ENCODE data around the gene MAD1L1. TPM values are rescaled to one million over a fixed set of nuclear protein-coding genes. Genes with fewer than 3 reads are reported as not detected.
A peak's percentile ranks its signal among the peaks of the same experiment; 100 is the strongest.

Gene MAD1L1
- total and polyA plus RNA-seq, 2 of the 8 experiments (the other 6 are each of a cell fraction or from before 2014, with no cell fraction given) = 40.4 to 44.6 TPM

- no peak overlapping the region for H3K9ac ChIP-seq (replicated peaks in 1 of 4; ENCODE audit: extremely low read depth in 1 of 4, low read depth in 3 of 4, low read length in 3 of 4)
- H3K4me3 ChIP-seq (ENCODE audit: extremely low read depth in 1 of 4, insufficient read depth in 2 of 4, low read depth in 3 of 4, low read length in 4 of 4) = no peak overlapping the region
- no peaks in the 10 kb centered on the region for H3K79me2 ChIP-seq (ENCODE audit: control insufficient read depth in 1 of 2, insufficient read depth in 2 of 2, low read length in 2 of 2)
- H3K4ac ChIP-seq (replicated peaks; ENCODE audit: insufficient read length, low read depth, low read length) = no peak overlapping the region
- H4K8ac ChIP-seq (ENCODE audit: extremely low read depth, insufficient read depth, low read length) = 0 out of 2 replicates have a peak overlapping the region, but pooled peaks have one; percentile 25
- DNase-seq (ENCODE audit: low read depth in 1 of 2, low spot score in 2 of 2) (no peak), FAIRE-seq (no peak)
- no peak overlapping the region for H2BK120ac ChIP-seq (replicated peaks; ENCODE audit: low read depth, low read length)
- WGBS, 2 experiments (ENCODE audit: extremely low coverage in 1 of 2, insufficient coverage in 1 of 2, insufficient read length in 1 of 2, insufficient replicate concordance in 2 of 2, low coverage in 1 of 2, low lambda C conversion rate in 2 of 2, missing lambda C conversion rate in 1 of 2) = 90% methylated on average over 11 of the region's 12 CpGs; no CpG with 5 or more reads in 1 of the 2 experiments
- H3K18ac ChIP-seq (ENCODE audit: extremely low read depth, low read length) = no peak overlapping the region
- no peaks in the 10 kb centered on the region for H3K23me2 ChIP-seq (ENCODE audit: low read depth, low read length)
- ChIA-PET CTCF (ENCODE audit: partially characterized antibody) (interaction anchor here (0.9 to 3.0 kb wide), 7 partner anchors 9 to 89 kb away, joined by 3 to 11 read pairs (median 3); no protein-coding TSS in a partner anchor), POLR2A (ENCODE audit: partially characterized antibody) (interaction anchor here (1.0 kb wide), 1 partner anchor 235 kb away, joined by 3 read pairs; no protein-coding TSS in a partner anchor)
- no peak overlapping the region for H2BK5ac ChIP-seq (ENCODE audit: low read depth, low read length)
- no peak overlapping the region for H2BK20ac ChIP-seq (ENCODE audit: low read length)
- no peak overlapping the region for H4K5ac ChIP-seq (ENCODE audit: insufficient read length, low read depth, low read length)
- H2AFZ ChIP-seq (ENCODE audit: low read length) = no peak overlapping the region
- no peak overlapping the region for H4K91ac ChIP-seq (replicated peaks; ENCODE audit: insufficient read length, low read length)
- H3K27me3 ChIP-seq (replicated peaks in 1 of 4; ENCODE audit: control insufficient read depth in 3 of 4, extremely low read depth in 1 of 4, insufficient read depth in 3 of 4, low read length in 3 of 4) = no peaks in the 10 kb centered on the region
- H3K79me1 ChIP-seq (ENCODE audit: low read depth, low read length) = no peaks in the 10 kb centered on the region
- no peak overlapping the region for H2AK5ac ChIP-seq (ENCODE audit: low read depth, low read length)
- H4K20me1 ChIP-seq (replicated peaks in 1 of 2; ENCODE audit: control insufficient read depth in 1 of 2, insufficient read depth in 2 of 2, low read length in 2 of 2) = peaks cover 5% of the 10 kb centered on the region in 2 experiments
- no peak overlapping the region for H3K27ac ChIP-seq (ENCODE audit: low read depth, low read length)
- no peak overlapping the region for H3K14ac ChIP-seq (ENCODE audit: insufficient read length)
- H2BK12ac ChIP-seq (ENCODE audit: low read depth, low read length) = no peak overlapping the region
- H2BK15ac ChIP-seq (ENCODE audit: low read length) = no peak overlapping the region
- H3K23ac ChIP-seq (ENCODE audit: insufficient read length) = no peak overlapping the region
- no peaks in the 10 kb centered on the region for H3K4me1 ChIP-seq (replicated peaks in 1 of 4; ENCODE audit: control insufficient read depth in 3 of 4, insufficient read depth in 4 of 4, low read length in 3 of 4)
- no peak overlapping the region for H3K56ac ChIP-seq (replicated peaks; ENCODE audit: insufficient read length, low read depth, low read length)
- TF ChIP-seq JUND (IDR thresholded peaks at IDR 0.05; ENCODE audit: low read length) (no peak), RAD21 (IDR thresholded peaks at IDR 0.05 in 1 of 2, conservative IDR thresholded peaks at IDR 0.05 in 1 of 2; ENCODE audit: low read depth in 2 of 2, low read length in 2 of 2) (no peak), KDM1A (IDR thresholded peaks at IDR 0.05; ENCODE audit: borderline replicate concordance, low read length) (no peak), SAP30 (IDR thresholded peaks at IDR 0.05; ENCODE audit: insufficient read depth, insufficient replicate concordance, low read length) (no peak), RXRA (IDR thresholded peaks at IDR 0.05; ENCODE audit: insufficient read depth, low read depth, low read length) (no peak), SUZ12 (IDR thresholded peaks at IDR 0.05; ENCODE audit: low read length) (no peak), CBX5 (IDR thresholded peaks at IDR 0.05; ENCODE audit: low read depth, low read length) (no peak), ASH2L (IDR thresholded peaks at IDR 0.05; ENCODE audit: low read length) (no peak), SIX5 (IDR thresholded peaks at IDR 0.05; ENCODE audit: low read depth, low read length) (no peak)
- H3K4me2 ChIP-seq (ENCODE audit: insufficient read depth in 1 of 2, low read depth in 2 of 2, low read length in 2 of 2) = no peak overlapping the region
- no peaks in the 10 kb centered on the region for H3K36me3 ChIP-seq (ENCODE audit: control insufficient read depth in 2 of 4, insufficient read depth in 4 of 4, low read length in 3 of 4)
- no peaks in the 10 kb centered on the region for H3K9me3 ChIP-seq (ENCODE audit: insufficient read depth in 2 of 2, low read depth in 1 of 2, low read length in 1 of 2)
These were observed 112.5 kb downstream of the MAD1L1 start for GRCh38 chr7:2120251-2120660.
